ENCODE results near the gene VWA3A. TPM values are rescaled to one million over a fixed set of nuclear protein-coding genes. Genes with fewer than 3 reads are reported as not detected.

Gene VWA3A
- total RNA-seq, 2 experiments from 2014 or later, result 0.27 to 0.47 TPM

DNA sequence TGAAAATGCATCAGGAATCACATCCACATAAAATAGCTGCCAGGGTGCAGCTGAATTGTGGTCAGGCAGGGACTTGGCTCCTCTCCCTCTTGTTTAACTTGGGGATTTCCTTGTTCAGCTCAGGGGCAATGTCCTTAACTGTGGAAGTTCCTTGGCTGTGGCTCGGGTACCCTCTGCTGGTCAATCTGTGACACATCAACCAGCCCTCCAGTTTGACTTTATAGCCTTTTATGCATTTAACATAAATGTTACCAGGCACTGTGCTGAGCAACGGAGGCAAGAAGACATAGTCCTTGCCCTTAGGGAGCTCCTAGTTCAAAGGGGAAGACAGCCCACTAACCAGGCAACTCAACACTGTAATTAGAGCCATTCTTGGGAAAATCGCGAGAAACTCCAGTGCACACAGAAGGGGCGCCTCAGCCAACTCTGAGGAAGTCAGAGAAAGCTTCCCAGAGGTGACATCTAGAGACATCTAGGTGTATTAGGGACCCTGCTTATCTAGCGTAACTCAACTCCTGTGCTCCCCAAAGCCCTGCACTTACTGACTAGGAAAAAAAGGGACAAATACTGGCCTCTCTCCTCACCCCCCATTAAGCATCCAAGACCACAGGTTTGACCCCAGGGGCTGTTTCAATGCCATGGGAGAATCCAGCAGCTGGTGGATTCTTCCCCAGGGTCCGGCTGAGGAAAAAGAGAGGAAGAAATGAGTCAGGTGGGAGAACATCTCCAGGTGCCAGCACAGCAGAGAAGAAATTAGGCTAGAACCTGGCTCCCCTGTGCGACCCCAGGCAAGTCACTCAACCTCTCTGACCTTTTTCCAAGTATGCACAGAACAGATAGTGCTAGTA, 96.5 kb downstream of the VWA3A start:
- H3K36me3 Mint-ChIP-seq (ENCODE audit: low read depth), result peaks cover 11% of the 10 kb centered on the region
- peak; percentile 47 to 90 (median 58) for DNase-seq
- peak overlapping the region; percentile 65 for H3K4me3 ChIP-seq (ENCODE audit: low read length)
- H3K27ac Mint-ChIP-seq, result peak overlapping the region; percentile 96
- no peak for ATAC-seq (ENCODE audit: poor library complexity)
- peaks cover 63% of the 10 kb centered on the region for H3K4me1 ChIP-seq (ENCODE audit: insufficient read depth, low read length)
- CTCF ChIA-PET, result interaction anchor here (0.6 to 6.5 kb wide), 29 partner anchors 13 to 238 kb away, joined by 3 to 34 read pairs (median 4); partner anchors contain the start of genes EEF2K, MOSMO, PDZD9 and POLR3E
- H3K27me3 ChIP-seq (ENCODE audit: control insufficient read depth in 1 of 2, insufficient read depth in 2 of 2, low read length in 2 of 2), result no peaks in the 10 kb centered on the region
- POLR2A ChIA-PET, result interaction anchor here (1.0 to 8.7 kb wide), 19 partner anchors 16 to 1288 kb away, joined by 3 to 157 read pairs (median 6); partner anchors contain the start of genes DCUN1D3, EEF2K, LYRM1 and METTL9
- intact Hi-C loops (cut with DNase I, micrococcal nuclease), result loop anchor here (1.0 to 10.0 kb wide), 6 partner anchors 114 to 592 kb away; partner anchors contain the start of genes PDZD9 (in 2 of the 2), CDR2 (in 1 of the 2) and METTL9 (in 1 of the 2)
- H3K36me3 ChIP-seq (ENCODE audit: insufficient read depth, low read length), result no peaks in the 10 kb centered on the region
- TF ChIP-seq, protein P1, sequence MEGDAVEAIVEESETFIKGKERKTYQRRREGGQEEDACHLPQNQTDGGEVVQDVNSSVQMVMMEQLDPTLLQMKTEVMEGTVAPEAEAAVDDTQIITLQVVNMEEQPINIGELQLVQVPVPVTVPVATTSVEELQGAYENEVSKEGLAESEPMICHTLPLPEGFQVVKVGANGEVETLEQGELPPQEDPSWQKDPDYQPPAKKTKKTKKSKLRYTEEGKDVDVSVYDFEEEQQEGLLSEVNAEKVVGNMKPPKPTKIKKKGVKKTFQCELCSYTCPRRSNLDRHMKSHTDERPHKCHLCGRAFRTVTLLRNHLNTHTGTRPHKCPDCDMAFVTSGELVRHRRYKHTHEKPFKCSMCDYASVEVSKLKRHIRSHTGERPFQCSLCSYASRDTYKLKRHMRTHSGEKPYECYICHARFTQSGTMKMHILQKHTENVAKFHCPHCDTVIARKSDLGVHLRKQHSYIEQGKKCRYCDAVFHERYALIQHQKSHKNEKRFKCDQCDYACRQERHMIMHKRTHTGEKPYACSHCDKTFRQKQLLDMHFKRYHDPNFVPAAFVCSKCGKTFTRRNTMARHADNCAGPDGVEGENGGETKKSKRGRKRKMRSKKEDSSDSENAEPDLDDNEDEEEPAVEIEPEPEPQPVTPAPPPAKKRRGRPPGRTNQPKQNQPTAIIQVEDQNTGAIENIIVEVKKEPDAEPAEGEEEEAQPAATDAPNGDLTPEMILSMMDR (IDR thresholded peaks at IDR 0.05), result peak; percentile 72
- H3K4me3 Mint-ChIP-seq, result peak overlapping the region; percentile 83
- H3K4me1 Mint-ChIP-seq (ENCODE audit: low read depth), result peaks cover 44% of the 10 kb centered on the region
- H3K9me3 ChIP-seq (ENCODE audit: control insufficient read depth in 1 of 2, insufficient read depth in 1 of 2, low read length in 2 of 2), result no peaks in the 10 kb centered on the region
- peak overlapping the region; percentile 99 to 100 for H3K27ac ChIP-seq (ENCODE audit: low read depth in 1 of 2, low read length in 2 of 2)
- H3K27me3 Mint-ChIP-seq, result no peaks in the 10 kb centered on the region
- H3K9me3 Mint-ChIP-seq, result peaks cover 4% of the 10 kb centered on the region

DNA sequence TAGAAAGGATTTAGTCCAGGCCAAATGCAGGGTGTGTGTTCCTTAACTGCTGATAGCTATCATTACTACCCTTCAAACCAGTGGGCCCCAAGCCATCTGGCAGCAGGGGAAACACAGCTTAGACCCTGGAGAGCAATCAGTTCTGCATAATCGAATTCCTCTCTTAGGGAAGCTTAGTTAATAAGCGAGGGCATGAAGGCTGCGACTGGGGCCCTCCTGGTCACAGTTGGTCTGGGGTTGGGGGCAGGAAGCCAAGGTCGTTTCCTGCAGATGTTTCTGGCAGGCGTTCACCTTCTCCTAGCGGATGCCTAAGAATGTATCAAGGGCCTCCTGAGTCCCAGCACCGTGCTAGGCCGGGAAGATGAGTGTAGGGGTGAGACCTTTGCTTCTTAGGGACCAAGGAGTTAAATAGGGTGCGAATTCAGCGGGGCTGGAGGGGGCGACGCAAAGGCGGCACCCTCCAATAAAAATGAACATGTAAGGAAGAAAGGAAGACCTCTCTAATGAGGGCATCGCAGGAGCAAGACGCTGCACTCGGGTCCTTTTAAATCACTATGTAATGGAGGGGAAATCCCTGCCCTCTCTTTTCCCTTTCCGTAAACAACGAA, 97.2 kb downstream of the VWA3A start:
- Mint-ChIP-seq H3K27me3 (no peaks in the 10 kb centered on the region), H3K27ac (peak overlapping the region; percentile 96), H3K9me3 (peaks cover 8% of the 10 kb centered on the region), H3K4me3 (peak overlapping the region; percentile 83), H3K36me3 (ENCODE audit: low read depth) (peaks cover 11% of the 10 kb centered on the region), H3K4me1 (ENCODE audit: low read depth) (peaks cover 50% of the 10 kb centered on the region)
- Histone ChIP-seq H3K4me1 (ENCODE audit: insufficient read depth, low read length) (peaks cover 71% of the 10 kb centered on the region), H3K36me3 (ENCODE audit: insufficient read depth, low read length) (no peaks in the 10 kb centered on the region), H3K27ac (ENCODE audit: low read depth in 1 of 2, low read length in 2 of 2) (peak overlapping the region; percentile 99 to 100), H3K4me3 (ENCODE audit: low read length) (peak overlapping the region; percentile 65), H3K27me3 (ENCODE audit: control insufficient read depth in 1 of 2, insufficient read depth in 2 of 2, low read length in 2 of 2) (no peaks in the 10 kb centered on the region), H3K9me3 (ENCODE audit: control insufficient read depth in 1 of 2, insufficient read depth in 1 of 2, low read length in 2 of 2) (peaks cover 0 to 6% of the 10 kb centered on the region in 2 experiments)
- ATAC-seq (ENCODE audit: poor library complexity) (peak; percentile 0), DNase-seq (peak in 4 of 14 experiments; percentile 14 to 25 (median 24))
- TF ChIP-seq, protein P1 (IDR thresholded peaks at IDR 0.05), result no peak
- intact Hi-C loops (cut with DNase I, micrococcal nuclease), result loop anchor here (1.0 to 10.0 kb wide), 7 partner anchors 115 to 667 kb away; partner anchors contain the start of genes CDR2 (in 1 of the 2), METTL9 (in 1 of the 2) and UQCRC2 (in 1 of the 2)
- ChIA-PET POLR2A (interaction anchor here (0.5 to 8.7 kb wide), 21 partner anchors 15 to 1289 kb away, joined by 3 to 157 read pairs (median 6); partner anchors contain the start of genes DCUN1D3, EEF2K, LYRM1 and METTL9), CTCF (interaction anchor here (0.6 to 6.5 kb wide), 16 partner anchors 12 to 532 kb away, joined by 3 to 34 read pairs (median 5); partner anchors contain the start of genes EEF2K, MOSMO, PDZD9 and POLR3E)

Measured in CD4-positive, alpha-beta T cell (primary cell).